GM10248 (cell line): ENCODE results near the gene TNS2.

ENCODE experiments used
- CTCF ChIA-PET: fragments of 300-600 bp; sonication (Branson Sonifier 250); formaldehyde crosslinking; extraction: SDS; loops from one replicate; lab custom pipeline; 2021; ENCODE audit warnings: antibody characterized with exemption; lab: Yijun Ruan, JAX
- POLR2A ChIA-PET: fragments of 350-650 bp; sonication (Branson Sonifier 250); formaldehyde crosslinking; extraction: SDS; loops from one replicate; lab custom pipeline; 2020; ENCODE audit warnings: antibody characterized with exemption; lab: Yijun Ruan, JAX
- DNase-seq: peaks from one replicate; pipeline ENCODE4 v3.0.0; 2012; ENCODE audit errors: extremely low spot score
- TF ChIP-seq, protein P1 (sequence below): IDR thresholded peaks from 2 replicates; pipeline ENCODE4 v1.5.1; 2012; ENCODE audit warnings: mild to moderate bottlenecking, low read depth; ENCODE audit errors: extremely low read depth, missing control alignments, control extremely low read depth

The TNS2 gene

DNA sequence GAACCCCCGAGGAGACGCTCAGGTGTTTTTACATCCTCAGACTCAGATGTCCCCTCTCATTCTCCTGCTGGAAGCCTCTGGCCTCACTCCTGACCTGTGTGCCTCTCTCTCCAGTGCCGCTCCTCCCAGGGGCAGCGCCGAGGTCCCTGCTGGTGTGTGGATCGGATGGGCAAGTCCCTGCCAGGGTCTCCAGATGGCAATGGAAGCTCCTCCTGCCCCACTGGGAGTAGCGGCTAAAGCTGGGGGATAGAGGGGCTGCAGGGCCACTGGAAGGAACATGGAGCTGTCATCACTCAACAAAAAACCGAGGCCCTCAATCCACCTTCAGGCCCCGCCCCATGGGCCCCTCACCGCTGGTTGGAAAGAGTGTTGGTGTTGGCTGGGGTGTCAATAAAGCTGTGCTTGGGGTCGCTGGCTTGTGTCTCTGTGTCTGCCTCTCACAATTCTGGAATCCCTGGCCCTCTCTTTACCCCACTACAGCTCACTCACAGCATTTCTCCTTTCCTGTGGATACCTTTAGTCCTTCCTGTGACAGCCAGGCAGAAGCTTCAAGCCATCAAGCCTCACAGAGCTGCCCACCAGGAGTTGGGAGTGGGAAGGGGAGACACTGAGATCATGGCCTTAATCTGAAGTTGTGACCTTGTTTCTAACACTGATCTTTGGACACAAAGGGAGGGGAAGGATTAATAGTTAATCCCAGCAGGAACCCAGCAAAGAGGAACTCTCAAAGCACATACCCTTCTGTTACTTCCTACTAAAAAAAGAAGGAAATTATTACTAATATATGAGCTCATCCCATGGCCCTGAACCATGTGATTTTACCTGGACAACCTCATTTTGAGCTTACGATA, 52.3 kb downstream of the TNS2 start:
- CTCF ChIA-PET: interaction anchor here (0.8 to 17.2 kb wide), 9 partner anchors 9 to 217 kb away, joined by 3 to 294 read pairs (median 4); partner anchors contain the start of gene SPRYD3

DNA sequence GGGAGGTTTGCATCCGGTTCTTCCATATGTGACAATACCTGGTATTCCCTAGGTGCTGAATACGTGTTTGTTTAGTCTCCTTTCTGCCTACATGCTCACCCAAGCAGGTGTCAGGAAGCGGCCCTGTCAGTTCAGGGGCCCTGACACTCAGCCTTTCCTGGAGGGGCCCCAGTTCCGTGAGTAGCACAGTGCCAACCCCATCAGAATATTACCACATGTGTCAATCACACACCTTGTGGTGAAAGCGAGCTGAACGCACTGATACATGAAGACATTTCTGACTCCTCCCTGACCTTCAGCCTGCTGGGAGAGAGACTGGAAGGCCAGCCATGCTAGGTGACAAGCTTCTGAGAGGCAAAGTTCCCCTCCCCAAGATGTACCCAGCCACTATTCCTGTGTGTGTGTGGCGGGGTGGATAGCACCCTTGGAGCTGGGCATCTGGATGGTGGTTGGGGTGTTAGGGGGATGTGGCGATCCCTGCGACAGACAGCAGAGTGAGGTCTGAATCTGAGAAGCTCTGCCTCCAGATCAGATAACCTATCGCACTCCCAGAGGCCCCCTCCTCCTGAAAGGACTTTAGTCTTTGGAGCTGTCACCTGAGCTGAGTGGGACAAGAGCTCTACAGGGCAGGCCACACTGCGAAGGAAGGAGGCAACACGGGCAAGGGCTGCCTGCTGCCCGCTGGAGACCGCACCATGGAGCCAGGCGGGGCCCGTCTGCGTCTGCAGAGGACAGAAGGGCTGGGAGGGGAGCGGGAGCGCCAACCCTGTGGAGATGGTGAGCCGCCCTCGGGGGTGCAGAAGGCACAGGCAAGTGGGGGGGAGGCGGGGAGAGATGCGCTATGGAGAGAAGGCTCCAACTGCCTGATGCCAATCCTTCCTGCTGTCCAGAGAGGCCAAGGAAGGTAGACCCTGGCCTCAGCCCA, 53.3 kb downstream of the TNS2 start, which contains the start of gene SOAT2:
Gene SOAT2 (plus strand): TSS at position 604 of the 925 bp plus-strand sequence. CDS start 92 bp downstream, at position 696.
- TF ChIP-seq, protein P1, sequence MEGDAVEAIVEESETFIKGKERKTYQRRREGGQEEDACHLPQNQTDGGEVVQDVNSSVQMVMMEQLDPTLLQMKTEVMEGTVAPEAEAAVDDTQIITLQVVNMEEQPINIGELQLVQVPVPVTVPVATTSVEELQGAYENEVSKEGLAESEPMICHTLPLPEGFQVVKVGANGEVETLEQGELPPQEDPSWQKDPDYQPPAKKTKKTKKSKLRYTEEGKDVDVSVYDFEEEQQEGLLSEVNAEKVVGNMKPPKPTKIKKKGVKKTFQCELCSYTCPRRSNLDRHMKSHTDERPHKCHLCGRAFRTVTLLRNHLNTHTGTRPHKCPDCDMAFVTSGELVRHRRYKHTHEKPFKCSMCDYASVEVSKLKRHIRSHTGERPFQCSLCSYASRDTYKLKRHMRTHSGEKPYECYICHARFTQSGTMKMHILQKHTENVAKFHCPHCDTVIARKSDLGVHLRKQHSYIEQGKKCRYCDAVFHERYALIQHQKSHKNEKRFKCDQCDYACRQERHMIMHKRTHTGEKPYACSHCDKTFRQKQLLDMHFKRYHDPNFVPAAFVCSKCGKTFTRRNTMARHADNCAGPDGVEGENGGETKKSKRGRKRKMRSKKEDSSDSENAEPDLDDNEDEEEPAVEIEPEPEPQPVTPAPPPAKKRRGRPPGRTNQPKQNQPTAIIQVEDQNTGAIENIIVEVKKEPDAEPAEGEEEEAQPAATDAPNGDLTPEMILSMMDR: no peak
- POLR2A ChIA-PET: interaction anchor here (0.9 kb wide), 1 partner anchor 24 kb away, joined by 5 read pairs; the partner anchor contains the start of gene SPRYD3
- CTCF ChIA-PET: interaction anchor here (0.8 to 17.2 kb wide), 8 partner anchors 10 to 55 kb away, joined by 3 to 294 read pairs (median 4); partner anchors contain the start of gene SPRYD3
- no peak for DNase-seq

More for the DNA sequence above, 52.3 kb downstream of the TNS2 start:
- no peak for DNase-seq
- TF ChIP-seq, protein P1: no peak
- POLR2A ChIA-PET: interaction anchor here (0.9 kb wide), 1 partner anchor 23 kb away, joined by 5 read pairs; the partner anchor contains the start of gene SPRYD3

DNA sequence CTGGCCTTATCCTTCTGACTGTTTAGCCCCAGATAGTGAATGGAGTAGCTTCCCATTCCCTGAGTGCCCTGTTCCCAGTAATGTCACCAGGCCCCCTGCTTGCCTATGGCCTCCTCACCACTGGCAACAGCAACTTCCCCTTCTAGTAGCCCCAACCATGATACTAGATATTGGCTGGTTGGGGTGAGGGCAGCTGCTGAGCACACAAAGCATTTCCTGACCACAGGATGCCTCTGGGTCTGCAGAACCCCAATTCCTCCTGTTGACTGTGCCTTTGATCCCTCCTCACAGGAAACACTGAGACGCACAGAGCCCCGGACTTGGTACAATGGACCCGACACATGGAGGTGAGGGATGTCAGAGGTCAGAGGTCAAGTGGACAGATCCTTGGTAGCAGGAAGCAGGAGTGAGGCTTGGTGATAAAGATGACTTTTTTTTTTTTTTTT, 54.0 kb downstream of the TNS2 start:
- CTCF ChIA-PET: interaction anchor here (1.6 to 17.2 kb wide), 4 partner anchors 23 to 36 kb away, joined by 4 to 294 read pairs (median 6); partner anchors contain the start of gene SPRYD3
- DNase-seq: no peak
- TF ChIP-seq, protein P1: no peak
- POLR2A ChIA-PET: no interaction called here

DNA sequence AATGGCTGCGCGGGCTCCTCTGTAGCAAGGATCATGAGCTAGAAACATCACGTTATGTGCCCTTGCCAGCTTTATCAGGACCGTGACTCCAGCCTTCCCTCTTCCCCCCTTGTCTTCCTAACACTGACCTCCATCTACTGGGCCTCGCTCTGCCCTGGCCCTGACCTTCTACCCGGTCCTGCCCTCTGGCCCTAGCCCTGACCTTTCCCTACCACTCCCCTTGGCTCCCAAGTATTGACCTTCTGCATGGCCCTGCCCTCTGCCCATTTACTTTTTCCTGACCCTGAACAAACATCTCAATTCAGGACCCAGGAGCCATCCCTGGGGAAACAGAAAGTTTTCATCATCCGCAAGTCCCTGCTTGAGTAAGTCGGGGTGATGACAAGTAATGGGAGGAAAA, 55.4 kb downstream of the TNS2 start:
- TF ChIP-seq, protein P1: no peak
- CTCF ChIA-PET: interaction anchor here (1.1 to 17.2 kb wide), 3 partner anchors 38 to 58 kb away, joined by 3 to 294 read pairs (median 4); no protein-coding TSS in a partner anchor
- no peak for DNase-seq
- POLR2A ChIA-PET: interaction anchor here (0.6 kb wide), 1 partner anchor 50 kb away, joined by 3 read pairs; no protein-coding TSS in a partner anchor

DNA sequence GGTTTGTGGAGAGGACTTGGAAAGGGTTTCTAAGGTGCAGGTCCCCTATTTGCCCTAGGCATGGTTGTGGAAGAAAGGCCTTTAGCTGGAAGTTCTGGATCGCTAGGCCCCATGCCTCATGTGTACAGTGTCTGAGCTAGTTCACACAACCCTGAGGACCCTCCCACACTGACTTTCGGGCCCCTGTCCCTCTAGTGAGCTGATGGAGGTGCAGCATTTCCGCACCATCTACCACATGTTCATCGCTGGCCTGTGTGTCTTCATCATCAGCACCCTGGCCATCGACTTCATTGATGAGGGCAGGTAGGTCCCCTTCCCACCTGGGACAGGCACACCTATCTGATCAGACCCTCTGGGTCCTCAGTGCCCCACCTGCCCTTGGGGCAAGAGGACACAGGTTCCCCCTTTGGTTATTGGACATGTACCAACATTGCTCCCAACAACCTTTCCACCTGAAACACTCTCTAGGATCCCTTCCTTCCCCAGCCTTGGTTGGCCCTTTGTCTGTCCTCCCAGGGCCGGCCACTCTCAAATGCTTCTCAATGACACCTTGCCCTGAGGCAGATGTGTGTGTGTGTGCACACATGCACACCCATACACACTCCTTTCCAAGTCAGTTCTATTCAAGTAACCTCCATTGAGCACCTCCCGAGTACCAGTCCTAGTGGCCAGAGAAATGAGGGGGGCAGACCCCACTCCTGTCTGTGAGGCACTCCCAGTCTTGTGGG, 56.0 kb downstream of the TNS2 start:
- no peak for DNase-seq
- CTCF ChIA-PET: interaction anchor here (1.1 to 17.2 kb wide), 3 partner anchors 38 to 58 kb away, joined by 3 to 294 read pairs (median 4); no protein-coding TSS in a partner anchor
- POLR2A ChIA-PET: interaction anchor here (0.6 kb wide), 1 partner anchor 49 kb away, joined by 3 read pairs; no protein-coding TSS in a partner anchor
- TF ChIP-seq, protein P1: no peak
